ENCODE results near the gene ERC2.
A peak's percentile ranks its signal among the peaks of the same experiment; 100 is the strongest.

The ERC2 gene

GRCh38 chr3:55630921-55631299 lies 837.4 kb downstream of the ERC2 start:
- no peak overlapping the region for H3K4me3 ChIP-seq (ENCODE audit: low read depth, low read length)
- TF ChIP-seq MYC (IDR thresholded peaks at IDR 0.05; ENCODE audit: low read depth, low read length) (no peak), CTCF (IDR thresholded peaks at IDR 0.05; ENCODE audit: low read depth, low read length) (no peak)
- no peak for DNase-seq (ENCODE audit: low read depth)

GRCh38 chr3:55630280-55630920 lies 837.9 kb downstream of the ERC2 start:
- DNase-seq (ENCODE audit: low read depth), result no peak
- H3K4me3 ChIP-seq (ENCODE audit: low read depth, low read length), result no peak overlapping the region
- TF ChIP-seq POLR2A (IDR thresholded peaks at IDR 0.05; ENCODE audit: extremely low read depth, insufficient read length) (no peak), CTCF (IDR thresholded peaks at IDR 0.05; ENCODE audit: low read depth, low read length) (no peak), MAX (IDR thresholded peaks at IDR 0.05; ENCODE audit: low read depth, low read length) (no peak), MYC (IDR thresholded peaks at IDR 0.05; ENCODE audit: low read depth, low read length) (no peak)

GRCh38 chr3:55629432-55629831 lies 838.8 kb downstream of the ERC2 start:
- DNase-seq (ENCODE audit: low read depth), result no peak
- TF ChIP-seq POLR2A (IDR thresholded peaks at IDR 0.05; ENCODE audit: extremely low read depth, insufficient read length), result no peak

GRCh38 chr3:55626279-55626665 lies 842.0 kb downstream of the ERC2 start:
- no peak overlapping the region for H3K4me3 ChIP-seq (ENCODE audit: low read depth, low read length)
- no peak for DNase-seq (ENCODE audit: low read depth)
- no peak for TF ChIP-seq MYC (IDR thresholded peaks at IDR 0.05; ENCODE audit: low read depth, low read length)
- no peak for TF ChIP-seq MAX (IDR thresholded peaks at IDR 0.05; ENCODE audit: low read depth, low read length)
- no peak for TF ChIP-seq POLR2A (IDR thresholded peaks at IDR 0.05; ENCODE audit: extremely low read depth, insufficient read length)

More at GRCh38 chr3:55629432-55629831, 838.8 kb downstream of the ERC2 start:
- no peak overlapping the region for H3K4me3 ChIP-seq (ENCODE audit: low read depth, low read length)

- no peak overlapping the region for H3K4me3 ChIP-seq (ENCODE audit: low read depth, low read length)
- TF ChIP-seq POLR2A (IDR thresholded peaks at IDR 0.05; ENCODE audit: extremely low read depth, insufficient read length), result no peak
- no peak for TF ChIP-seq CTCF (IDR thresholded peaks at IDR 0.05; ENCODE audit: low read depth, low read length)
- TF ChIP-seq MYC (IDR thresholded peaks at IDR 0.05; ENCODE audit: low read depth, low read length), result no peak
- TF ChIP-seq MAX (IDR thresholded peaks at IDR 0.05; ENCODE audit: low read depth, low read length), result no peak
- peak; percentile 13 for DNase-seq (ENCODE audit: low read depth)
These were observed 844.0 kb downstream of the ERC2 start for GRCh38 chr3:55624238-55624637.

GRCh38 chr3:55623786-55624185 lies 844.5 kb downstream of the ERC2 start:
- no peak for DNase-seq (ENCODE audit: low read depth)
- H3K4me3 ChIP-seq (ENCODE audit: low read depth, low read length), result no peak overlapping the region
- TF ChIP-seq CTCF (IDR thresholded peaks at IDR 0.05; ENCODE audit: low read depth, low read length), result no peak
- no peak for TF ChIP-seq MAX (IDR thresholded peaks at IDR 0.05; ENCODE audit: low read depth, low read length)
- TF ChIP-seq POLR2A (IDR thresholded peaks at IDR 0.05; ENCODE audit: extremely low read depth, insufficient read length), result no peak
- TF ChIP-seq MYC (IDR thresholded peaks at IDR 0.05; ENCODE audit: low read depth, low read length), result no peak

GRCh38 chr3:55622733-55623132 lies 845.5 kb downstream of the ERC2 start:
- no peak overlapping the region for H3K4me3 ChIP-seq (ENCODE audit: low read depth, low read length)
- no peak for TF ChIP-seq MYC (IDR thresholded peaks at IDR 0.05; ENCODE audit: low read depth, low read length)
- TF ChIP-seq POLR2A (IDR thresholded peaks at IDR 0.05; ENCODE audit: extremely low read depth, insufficient read length), result no peak
- no peak for TF ChIP-seq MAX (IDR thresholded peaks at IDR 0.05; ENCODE audit: low read depth, low read length)
- TF ChIP-seq CTCF (IDR thresholded peaks at IDR 0.05; ENCODE audit: low read depth, low read length), result no peak
- DNase-seq (ENCODE audit: low read depth), result no peak

Data from NB4 (cell line).